Cortex of kidney (tissue), 1 donor: Measurements from ENCODE around the gene TAS2R39.
"Not testable (repeated sequence)": the region's sequence is repeated elsewhere in the genome, so short reads cannot be mapped to it uniquely, and the experiment has no call there.

Experiments
- DNase-seq: peaks from one replicate; lab custom pipeline; 2025; lab: John Stamatoyannopoulos, UW

The TAS2R39 gene

DNA sequence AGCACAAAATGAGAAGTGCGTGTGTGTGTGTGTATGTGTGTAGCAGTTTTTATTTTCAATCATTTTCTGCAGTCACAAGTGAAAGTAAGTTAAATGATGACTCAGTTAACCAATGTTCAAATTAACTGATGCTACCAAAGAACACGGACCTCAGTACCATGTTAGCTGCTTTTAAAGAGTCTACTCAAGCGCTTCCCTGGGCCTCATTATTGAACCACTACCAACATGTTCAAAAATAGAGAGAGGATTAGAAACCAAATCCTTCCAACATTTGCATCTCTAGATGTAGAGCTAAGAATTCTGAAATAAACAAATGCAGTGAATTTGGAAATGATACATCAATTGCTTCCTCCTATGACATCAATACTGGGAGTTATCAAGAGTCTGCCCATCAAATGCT, at the start of gene TAS2R39:
TSS of gene TAS2R39 (plus strand) at position 396 of the 400 bp plus-strand sequence. CDS start at position 396, 0 bp downstream.
- no peak for DNase-seq

DNA sequence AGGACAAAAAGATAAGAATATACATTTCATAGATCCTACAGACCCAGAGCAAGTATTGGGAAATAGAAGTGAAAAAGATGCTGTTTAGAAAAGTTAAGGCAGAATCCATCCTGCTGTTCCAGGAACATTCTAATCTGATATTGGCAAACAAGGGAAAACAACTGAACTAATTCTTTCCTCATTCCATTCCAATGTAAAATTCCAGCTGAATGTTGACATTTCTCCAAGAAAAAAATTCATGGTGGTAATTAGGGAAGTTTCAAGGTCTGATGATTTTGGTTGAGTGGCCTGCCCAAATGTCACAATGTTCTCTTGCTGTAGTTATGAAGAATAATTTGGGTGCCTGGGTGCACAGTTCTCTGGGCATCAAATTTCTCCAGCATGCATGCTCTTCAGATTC, 36.1 kb upstream of the TAS2R39 start:
- DNase-seq, result no peak

DNA sequence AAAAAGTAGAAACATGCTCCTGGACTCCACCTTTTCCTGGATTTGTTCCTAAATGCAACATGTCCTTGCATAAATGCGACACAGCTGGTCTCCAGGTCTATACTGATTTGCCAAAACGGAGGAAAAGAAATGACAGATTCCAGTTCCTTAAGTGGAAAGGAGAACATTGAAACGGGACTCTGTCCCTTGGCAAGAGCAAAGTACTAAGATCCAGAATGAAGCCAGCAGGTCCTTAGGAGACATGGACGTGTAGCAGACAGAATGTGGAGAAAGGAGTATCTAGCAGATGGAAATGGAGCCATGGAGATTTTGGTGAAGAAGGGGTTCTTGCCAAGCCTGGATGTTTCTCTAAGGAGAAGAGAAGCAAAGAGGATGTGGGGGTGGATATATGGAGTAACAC, 35.2 kb upstream of the TAS2R39 start:
- DNase-seq, result no peak

DNA sequence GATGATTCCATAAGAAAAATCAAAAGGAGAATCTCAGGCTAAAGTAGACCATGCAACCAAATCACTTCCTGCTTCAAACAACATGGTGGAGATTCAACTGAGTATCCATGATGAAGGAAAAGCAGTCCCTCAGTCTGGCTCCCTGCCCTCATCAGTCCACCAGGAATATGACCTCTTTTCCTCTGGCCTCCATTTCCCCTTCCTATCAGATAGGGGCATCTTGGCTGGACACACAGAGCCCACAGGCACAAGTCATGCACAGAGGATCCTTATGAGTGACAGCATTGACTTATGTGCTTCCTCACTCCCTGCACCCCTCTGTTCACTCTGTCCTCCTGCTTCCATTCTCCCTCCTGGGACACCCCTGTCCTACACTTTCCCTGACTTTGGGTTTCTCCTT, 34.6 kb upstream of the TAS2R39 start:
- no peak for DNase-seq

DNA sequence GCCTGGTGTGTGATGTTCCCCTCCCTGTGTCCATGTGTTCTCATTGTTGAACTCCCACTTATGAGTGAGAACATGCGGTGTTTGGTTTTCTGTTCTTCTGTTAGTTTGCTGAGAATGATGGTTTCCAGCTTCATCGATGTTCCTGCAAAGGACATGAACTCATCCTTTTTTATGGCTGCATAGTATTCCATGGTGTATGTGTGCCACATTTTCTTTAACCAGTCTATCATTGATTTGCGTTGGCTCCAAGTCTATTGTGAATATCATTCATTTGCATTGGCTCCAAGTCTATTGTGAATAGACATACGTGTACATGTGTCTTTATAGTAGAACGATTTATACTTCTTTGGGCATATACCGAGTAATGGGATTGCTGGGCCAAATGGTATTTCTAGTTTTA, 32.5 kb upstream of the TAS2R39 start:
- not testable (repeated sequence) for DNase-seq

DNA sequence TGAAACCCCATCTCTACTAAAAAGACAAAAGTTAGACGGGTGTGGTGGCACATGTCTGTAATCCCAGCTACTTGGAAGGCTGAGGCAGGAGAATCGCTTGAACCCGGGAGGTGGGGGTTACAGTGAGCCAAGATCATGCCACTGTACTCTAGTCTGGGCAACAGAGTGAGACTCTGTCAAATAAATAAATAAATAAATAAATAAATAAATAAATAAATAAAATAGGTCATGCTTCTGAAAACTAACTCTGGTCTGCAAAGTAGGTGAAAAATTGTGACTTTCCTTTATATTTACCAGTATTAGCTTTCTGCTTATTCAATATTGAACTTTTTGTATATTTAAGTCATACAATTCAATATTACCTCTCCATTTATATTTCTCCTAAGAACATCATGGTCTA, 24.6 kb upstream of the TAS2R39 start:
- not testable (repeated sequence) for DNase-seq

DNA sequence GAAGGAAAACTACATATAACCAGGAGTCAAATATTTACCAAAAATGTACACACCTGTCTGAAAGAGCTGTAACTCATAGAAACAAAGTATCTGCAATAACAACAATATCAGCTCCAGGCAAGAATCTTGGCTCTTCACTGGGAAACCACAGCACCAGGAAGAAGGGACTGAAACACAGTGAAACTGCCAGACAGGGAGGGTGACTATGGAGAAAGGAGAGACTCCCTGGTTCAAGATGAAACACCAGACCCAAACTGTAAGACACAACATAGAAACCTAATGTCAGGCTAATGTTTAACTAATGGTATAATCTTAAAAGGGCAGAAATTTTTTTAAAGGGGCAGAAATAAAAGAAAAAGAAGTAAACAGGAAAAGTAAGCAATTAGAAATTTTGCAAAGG, 11.5 kb upstream of the TAS2R39 start:
- DNase-seq, result no peak

DNA sequence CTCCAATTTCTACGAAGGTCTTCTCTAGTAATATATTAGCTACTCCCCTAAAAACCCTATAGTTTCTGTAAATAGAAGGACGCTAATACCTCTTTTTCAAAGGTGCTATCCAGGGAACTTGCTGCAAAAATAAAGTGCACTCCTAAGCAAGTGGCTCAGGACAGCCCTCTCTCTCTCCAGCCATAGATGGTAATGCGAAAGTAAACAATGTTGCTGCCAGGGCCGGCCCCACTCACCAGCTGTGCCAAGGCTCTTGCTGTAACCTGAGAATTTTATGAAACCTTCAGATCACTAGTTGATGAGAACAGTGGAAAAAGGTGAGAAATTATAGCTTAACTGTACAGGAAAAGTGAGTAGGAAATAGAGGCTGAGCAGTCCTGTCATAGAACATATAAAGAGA, 10.9 kb upstream of the TAS2R39 start:
- no peak for DNase-seq

DNA sequence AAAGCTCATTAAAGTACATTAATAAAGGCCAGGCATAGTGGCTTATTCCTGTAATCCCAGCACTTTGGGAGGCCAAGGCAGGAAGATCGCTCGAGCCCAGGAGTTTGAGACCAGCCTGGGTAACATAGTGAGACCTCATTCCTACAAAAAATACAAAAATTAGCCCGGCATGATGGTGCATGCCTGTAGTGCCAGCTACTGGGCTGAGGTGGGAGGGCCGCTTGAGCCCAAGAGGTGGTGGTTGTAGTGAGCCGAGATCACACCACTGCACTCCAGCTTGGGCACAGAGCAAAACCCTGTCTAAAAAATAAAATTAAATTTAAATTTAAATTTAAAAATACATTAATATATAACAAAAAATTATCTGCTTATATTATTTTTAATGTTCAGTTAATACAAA, 7.1 kb upstream of the TAS2R39 start:
- no peak for DNase-seq

DNA sequence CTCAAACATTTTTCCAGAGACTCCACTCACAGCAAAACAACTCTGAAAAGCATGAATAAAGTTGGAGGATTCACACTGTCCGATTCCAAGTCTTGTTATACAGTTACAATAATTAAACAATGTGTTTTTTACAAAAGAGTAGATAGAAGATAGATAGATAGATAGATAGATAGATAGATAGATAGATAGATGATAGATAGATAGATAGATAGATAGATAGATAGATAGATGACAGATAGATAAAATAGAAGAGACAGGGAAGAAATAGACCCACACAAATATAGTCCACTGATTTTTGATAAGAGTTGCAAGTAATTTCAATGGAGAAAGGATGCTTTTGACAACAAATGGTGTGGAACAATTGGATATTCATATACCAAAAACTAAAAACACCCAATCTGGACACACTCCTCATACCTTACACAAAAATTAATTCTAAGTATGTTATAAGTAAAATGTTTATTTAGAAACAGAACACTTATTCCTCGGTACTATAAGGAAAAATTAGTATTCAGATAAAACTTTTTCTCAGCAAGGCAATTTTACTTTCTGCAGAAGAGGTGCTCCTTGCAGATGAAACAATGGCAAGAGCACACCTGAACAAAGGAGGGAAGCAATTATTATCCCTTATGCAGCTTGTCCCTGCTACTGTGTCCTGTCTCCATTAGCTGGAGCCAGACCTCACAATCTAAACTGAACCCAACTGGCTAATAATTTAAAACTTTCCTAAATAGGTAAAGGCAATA, 5.7 kb upstream of the TAS2R39 start:
- no peak for DNase-seq

DNA sequence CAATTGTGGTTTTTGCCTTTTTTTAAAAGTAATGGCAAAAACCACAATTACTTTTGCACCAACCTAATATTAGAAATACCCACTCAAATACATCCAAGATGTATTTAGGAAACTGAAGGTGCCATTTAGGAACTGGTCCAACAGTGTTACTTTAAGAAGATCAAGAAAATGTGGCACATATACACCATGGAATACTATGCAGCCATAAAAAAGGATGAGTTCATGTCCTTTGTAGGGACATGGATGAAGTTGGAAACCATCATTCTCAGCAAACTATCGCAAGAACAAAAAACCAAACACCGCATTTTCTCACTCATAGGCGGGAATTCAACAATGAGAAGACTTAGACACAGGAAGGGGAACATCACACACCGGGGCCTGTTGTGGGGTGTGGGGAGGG, 2.4 kb upstream of the TAS2R39 start:
- not testable (repeated sequence) for DNase-seq

DNA sequence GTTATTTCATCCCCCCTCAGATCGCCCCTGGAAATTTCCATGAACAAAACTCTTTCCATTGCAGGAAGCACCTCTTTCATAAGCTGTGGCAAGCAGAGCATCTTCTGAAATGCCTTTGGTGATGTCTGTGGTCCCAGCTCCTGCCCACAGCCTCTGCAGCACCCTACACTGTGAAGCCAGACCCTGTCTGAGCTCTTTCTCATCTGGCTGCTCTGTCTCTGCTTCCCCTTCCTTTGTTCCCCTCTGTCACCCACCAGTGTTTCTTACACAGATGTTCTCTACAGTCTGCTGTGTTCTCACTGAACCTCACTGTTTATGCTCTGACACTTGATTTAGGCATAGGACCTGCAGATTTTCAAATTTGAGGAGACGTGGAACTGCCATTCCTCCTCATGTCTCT, 1.9 kb upstream of the TAS2R39 start:
- no peak for DNase-seq

DNA sequence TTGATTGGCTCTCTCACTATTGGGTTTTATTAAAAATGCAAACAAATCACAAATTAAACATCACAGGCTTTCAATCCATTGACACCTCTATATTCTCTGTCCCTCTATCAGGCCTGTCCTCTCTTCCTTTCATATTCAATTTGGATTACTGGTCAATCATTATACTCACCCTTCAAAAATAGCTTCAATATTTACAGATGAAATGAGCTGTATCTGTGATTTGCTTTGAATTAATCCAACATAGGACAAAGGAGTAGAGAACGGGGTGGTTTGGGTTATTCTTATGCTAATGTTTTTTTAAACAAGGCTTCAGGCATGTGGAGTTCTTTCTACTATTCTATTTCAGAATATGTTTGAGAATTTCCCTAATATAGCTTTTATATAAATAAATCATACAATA, 2.3 kb downstream of the TAS2R39 start:
- no peak for DNase-seq

DNA sequence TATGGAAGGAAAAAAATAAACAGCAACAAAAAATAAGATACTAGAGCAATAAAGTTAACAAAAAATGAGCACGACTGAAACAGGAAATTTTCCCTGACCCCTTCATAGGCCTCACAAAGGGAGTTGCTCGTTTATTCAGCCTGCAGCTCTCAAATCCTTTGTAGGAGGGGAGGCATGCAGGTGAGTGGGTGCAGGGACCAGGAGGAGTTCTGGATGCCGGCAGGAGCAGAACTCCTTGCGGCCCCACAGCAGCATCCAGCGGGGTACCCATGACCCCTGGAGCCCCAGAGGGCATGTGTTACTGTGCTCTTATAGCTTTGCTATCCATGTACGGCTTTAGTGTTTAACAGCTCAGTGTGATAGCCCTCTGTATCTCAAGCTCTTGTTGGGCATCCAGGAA, 5.8 kb downstream of the TAS2R39 start:
- no peak for DNase-seq

DNA sequence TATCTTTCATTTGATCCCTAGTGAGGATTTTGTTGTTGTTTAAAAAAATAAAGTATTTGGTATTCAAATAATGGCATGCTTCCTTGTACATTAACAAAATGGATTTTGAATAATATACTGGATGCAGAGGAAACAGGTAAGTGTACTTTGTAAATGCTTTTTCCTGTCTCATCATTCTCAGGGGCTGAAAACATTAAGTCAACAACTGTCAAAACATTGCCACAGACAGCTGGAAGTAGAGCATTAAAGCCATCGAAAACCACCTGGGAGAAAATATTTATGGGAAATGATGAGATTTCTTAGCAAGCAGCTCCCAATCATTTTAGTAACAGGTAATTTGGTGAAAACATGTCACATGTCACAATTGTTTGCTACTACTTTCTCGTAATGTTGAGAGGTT, 10.7 kb downstream of the TAS2R39 start:
- DNase-seq, result no peak

DNA sequence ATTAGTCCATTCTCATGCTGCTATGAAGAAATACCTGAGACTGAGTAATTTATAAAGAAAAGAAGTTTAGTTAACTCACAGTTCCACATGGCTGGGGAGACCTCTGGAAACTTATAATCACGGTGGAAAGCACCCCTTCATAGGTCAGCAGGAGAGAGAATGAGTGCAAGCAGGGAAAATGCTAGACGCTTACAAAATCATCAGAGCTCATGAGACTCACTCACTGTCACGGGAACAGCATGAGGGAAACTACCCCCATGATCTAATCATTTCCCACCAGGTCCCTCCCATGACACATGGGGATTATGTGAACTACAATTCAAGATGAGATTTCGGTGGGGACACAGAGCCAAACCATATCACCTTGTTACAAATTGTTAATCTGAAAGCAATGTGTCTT, 15.8 kb downstream of the TAS2R39 start:
- no peak for DNase-seq

DNA sequence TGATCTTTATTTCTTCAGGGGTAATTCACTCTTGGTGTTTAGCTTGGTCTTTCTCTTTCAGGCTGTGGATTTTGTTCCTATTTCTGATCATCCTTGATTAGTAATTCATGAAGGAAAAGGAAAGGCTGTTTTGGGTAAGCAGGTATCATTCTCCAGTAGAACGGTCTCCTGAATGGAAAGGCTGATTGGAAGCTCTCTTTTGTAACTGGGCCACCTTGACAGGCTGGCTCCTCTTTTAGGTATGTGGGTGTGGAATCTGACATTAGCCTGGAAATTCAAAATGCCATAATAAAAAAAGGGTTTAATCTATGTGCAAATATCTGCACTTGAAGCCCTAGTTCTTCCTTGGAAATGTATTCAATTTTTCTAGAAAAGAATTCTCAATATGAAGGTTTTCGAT, 18.9 kb downstream of the TAS2R39 start:
- no peak for DNase-seq

DNA sequence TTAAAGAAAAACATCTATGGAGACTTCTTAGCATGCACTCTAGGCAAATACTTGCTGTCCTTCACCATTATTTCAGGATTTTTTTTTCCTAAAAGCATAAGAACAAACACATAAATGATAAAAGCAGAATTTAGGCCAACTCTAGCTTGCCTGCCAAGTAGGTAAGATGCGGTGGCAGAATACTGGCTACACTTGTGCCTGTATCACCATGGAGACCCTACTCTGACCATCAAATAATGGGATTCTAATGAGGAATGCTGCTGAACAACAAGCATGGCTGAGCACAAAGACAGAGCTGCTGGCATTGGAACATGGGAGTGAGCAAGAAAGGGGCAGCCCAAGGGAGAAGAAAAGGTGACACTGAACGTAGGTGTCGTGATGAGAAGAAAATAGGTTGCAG, 20.2 kb downstream of the TAS2R39 start:
- no peak for DNase-seq

DNA sequence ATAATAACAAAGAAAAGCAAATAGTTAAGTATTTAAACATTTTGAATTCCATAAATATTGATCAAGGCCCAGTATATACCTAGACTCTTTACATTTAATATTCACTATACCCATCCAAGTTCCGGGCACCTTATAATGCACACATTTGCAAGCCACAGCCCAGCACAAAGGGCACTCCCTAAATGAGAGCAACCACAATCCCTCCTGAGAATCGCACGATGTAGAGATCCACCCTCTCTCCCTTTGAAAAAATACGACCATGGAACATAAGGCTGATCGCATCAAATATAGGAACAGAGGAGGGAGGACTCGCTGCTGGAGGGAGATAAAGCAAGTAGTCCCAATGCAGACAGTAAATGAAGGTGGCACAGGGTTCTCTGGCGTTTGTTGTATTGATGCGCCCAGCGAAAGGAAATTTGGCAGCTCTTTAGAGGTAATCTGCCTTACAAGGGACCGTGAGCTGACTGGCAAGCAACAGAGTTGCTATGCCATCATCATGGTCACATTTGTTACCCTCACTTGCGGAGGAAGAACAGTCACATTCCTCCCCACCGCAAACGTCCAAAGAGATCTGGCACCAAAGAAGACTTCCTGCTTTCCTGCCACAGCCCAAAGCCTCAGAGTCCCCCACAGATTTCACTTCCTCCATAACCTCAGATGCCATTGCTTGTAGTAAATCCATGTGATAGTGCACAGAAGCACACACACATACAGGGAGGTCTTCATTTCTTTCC, 22.5 kb downstream of the TAS2R39 start:
- DNase-seq, result no peak

DNA sequence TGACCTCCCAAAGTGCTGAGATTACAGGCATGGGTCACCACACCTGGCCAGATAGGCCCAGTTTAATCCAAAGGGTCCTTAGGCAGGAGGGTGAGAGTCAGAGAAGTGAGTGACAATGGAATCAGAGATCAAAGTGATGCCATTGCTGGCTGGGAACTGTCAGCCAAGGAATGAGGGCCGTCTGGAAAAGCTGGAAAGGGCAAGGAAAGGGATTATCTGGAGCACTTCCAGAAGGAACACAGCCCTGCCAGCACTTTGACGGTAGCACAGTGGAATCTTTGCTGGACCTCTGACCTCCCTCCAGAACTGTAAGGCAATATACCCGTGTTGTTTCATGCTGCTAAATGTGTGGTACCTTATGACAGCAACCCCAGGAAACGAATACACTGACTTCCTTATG, 27.3 kb downstream of the TAS2R39 start:
- DNase-seq, result no peak

DNA sequence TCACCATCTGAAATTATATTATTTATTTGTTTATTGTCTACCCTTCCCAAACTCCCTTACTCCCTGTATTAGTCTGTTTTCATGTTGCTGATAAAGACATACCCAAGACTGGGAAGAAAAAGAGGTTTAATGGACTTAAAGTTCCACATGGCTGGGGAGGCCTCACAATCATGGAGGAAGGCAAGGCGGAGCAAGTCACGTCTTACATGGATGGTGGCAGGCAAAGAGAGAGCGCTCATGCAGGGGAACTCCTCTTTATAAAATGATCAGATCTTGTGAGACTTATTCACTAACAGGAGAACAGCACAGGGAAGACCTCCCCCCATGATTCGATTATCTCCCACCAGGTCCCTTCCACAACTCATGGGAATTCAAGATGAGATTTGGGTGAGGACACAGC, 30.3 kb downstream of the TAS2R39 start:
- DNase-seq, result not testable (repeated sequence)

DNA sequence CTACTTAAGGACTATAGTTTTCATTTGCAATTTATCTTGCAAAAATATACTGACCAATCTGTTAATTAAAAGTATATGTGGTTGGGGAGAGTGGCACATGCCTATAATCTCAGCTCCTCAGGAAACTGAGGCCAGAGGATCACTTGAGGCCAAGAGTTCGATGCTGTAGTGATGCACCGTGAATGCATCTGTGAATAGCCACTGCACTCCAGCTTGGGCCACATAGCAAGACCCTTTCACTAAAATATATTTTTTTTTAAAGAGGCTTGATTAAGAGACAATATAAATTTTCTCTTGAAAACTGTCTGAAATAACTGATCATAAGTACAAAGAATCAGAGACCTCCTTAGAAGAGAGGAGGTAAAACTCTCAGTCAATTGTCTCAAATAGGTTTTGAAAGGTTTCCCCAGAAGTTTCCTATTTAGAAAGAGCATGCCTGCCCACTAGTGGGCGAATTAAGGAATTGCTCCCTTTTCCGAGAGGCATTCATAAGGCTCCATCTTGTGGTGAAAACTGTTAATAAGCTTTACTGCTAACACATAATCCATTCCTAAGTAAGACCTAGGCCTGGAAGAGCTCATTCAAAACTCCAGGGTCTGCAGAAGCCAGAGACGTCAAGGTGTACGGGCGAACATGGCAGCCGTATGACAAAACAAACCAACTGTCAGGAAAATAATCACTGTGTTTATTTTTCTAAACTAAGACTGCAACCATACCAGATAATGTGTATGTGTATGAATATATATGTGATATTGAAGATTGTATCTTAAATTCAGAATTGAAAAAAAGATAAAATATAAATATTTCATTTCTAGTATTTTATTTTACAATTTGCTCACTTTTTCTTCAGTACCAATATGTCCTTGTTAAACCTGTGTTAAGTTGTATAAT, 31.8 kb downstream of the TAS2R39 start:
- DNase-seq, result no peak

DNA sequence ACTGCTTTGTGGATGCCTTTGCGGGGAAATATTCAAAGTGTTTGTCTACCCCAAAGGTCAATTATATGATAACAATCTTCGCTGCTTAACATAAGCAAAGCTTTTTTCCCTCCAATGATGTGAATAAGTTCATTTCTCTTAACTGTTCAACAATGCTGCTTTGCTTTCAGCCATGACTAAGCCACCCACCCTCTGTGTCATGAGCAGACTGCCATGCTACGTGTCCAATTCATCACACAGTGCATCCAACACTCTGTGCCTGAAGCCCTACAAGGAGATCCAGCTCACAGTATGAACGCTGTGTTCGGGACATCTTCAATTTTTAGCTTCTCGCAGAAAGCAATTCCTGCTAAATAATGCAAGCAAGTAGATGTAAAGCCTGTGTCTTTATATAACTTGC, 32.9 kb downstream of the TAS2R39 start:
- no peak for DNase-seq
